Endothelial cell of umbilical vein (primary cell): ENCODE data around the gene ADRA2C. TPM values are rescaled to one million over a fixed set of nuclear protein-coding genes. Genes with fewer than 3 reads are reported as not detected.

Experiments
- BruUV-seq: library from RNA; stranded (reverse); fragments of 400-500 nt; replicated peaks from 2 replicates; lab custom pipeline; 2021; lab: Mats Ljungman, UMichigan
- CTCF ChIA-PET: fragments of 300-600, 350-600 bp; sonication (Branson Sonifier 250); formaldehyde crosslinking; loops from one replicate; lab custom pipeline; 2021; ENCODE audit warnings: antibody characterized with exemption, inconsistent platforms; lab: Charles Lee
- POLR2A ChIA-PET: fragments of 300-600, 350-600 bp; sonication (Branson Sonifier 250); formaldehyde crosslinking; loops from one replicate; lab custom pipeline; 2021; ENCODE audit warnings: antibody characterized with exemption, inconsistent platforms; lab: Charles Lee
- DNase-seq: peaks from one replicate; pipeline ENCODE4 v3.0.0-alpha.2; 2011; ENCODE audit warnings: low read depth, low spot score
- FAIRE-seq: peaks from 2 replicates; lab custom pipeline; 2011; peaks lifted over from hg19 to GRCh38; lab: Jason Lieb, UNC
- H2AFZ ChIP-seq: 2 replicates; pipeline ENCODE4 v1.6.0; 2012; ENCODE audit warnings: low read depth, low read length, control low read depth, inconsistent platforms
- H3K27ac ChIP-seq: 2 replicates; pipeline ENCODE4 v1.5.1; 2011; ENCODE audit warnings: low read depth, mild to moderate bottlenecking, control low read depth, low read length, moderate library complexity; ENCODE audit not compliant: insufficient read depth
- H3K27me3 ChIP-seq, 2 experiments: 2 replicates each; pipeline versions ENCODE4 v1.6.0 to v1.6.1; 2011; ENCODE audit warnings: low read length in 2 of 2, mixed read lengths in 1 of 2; ENCODE audit not compliant: control insufficient read depth in 2 of 2, insufficient read depth in 2 of 2
- H3K36me3 ChIP-seq, 2 experiments: 2 replicates in 1 of 2; 3 replicates in 1 of 2; pipeline ENCODE4 v1.5.1; 2011; ENCODE audit warnings: low read length in 2 of 2, mild to moderate bottlenecking in 1 of 2, moderate library complexity in 1 of 2; ENCODE audit not compliant: control insufficient read depth in 2 of 2, insufficient read depth in 2 of 2; ENCODE audit errors: extremely low read depth in 1 of 2
- H3K4me1 ChIP-seq: 3 replicates; pipeline ENCODE4 v1.5.1; 2011; ENCODE audit warnings: mild to moderate bottlenecking, low read length; ENCODE audit not compliant: control insufficient read depth, insufficient read depth; ENCODE audit errors: extremely low read depth
- H3K4me2 ChIP-seq: 2 replicates; pipeline ENCODE4 v1.6.1; 2011; ENCODE audit warnings: low read length, control low read depth, mixed read lengths; ENCODE audit not compliant: insufficient read depth
- H3K4me3 ChIP-seq, 3 experiments: fragments of 200-600 bp in 1 of 3; sonication (generic), shearing (Covaris generic) in 1 of 3; replicated peaks in 1 of 3; 2 replicates each; pipeline ENCODE4 v1.5.1; 2011 to 2016; ENCODE audit warnings: control low read depth in 3 of 3, low read length in 3 of 3, mild to moderate bottlenecking in 2 of 3, inconsistent platforms in 1 of 3, low read depth in 1 of 3, moderate library complexity in 1 of 3; ENCODE audit not compliant: insufficient read depth in 1 of 3
- H3K79me2 ChIP-seq: 2 replicates; pipeline ENCODE4 v1.6.0; 2012; ENCODE audit warnings: low read length, inconsistent platforms; ENCODE audit not compliant: control insufficient read depth, insufficient read depth
- H3K9ac ChIP-seq: replicated peaks from 2 replicates; pipeline ENCODE3; 2011; ENCODE audit warnings: low read length, control low read depth; ENCODE audit not compliant: insufficient read depth; ENCODE audit errors: extremely low read depth
- H3K9me1 ChIP-seq: replicated peaks from 3 replicates; pipeline ENCODE4 v1.6.0; 2011; ENCODE audit warnings: mild to moderate bottlenecking, low read length; ENCODE audit not compliant: control insufficient read depth, insufficient read depth; ENCODE audit errors: extremely low read depth
- H3K9me3 ChIP-seq: replicated peaks from 2 replicates; pipeline ENCODE4 v1.5.1; 2012; ENCODE audit warnings: low read length, inconsistent platforms; ENCODE audit not compliant: control insufficient read depth, insufficient read depth
- H4K20me1 ChIP-seq: replicated peaks from 2 replicates; pipeline ENCODE3; 2011; ENCODE audit warnings: mild to moderate bottlenecking, low read length; ENCODE audit not compliant: control insufficient read depth, insufficient read depth; ENCODE audit errors: extremely low read depth
- EZH2 ChIP-seq: IDR thresholded peaks from 2 replicates; pipeline ENCODE4 v1.6.1; 2012; ENCODE audit warnings: borderline replicate concordance, low read depth, mild to moderate bottlenecking, moderate library complexity, low read length, inconsistent platforms; ENCODE audit not compliant: severe bottlenecking
- FOS ChIP-seq: IDR thresholded peaks from 2 replicates; pipeline ENCODE4 v1.6.1; 2011; ENCODE audit warnings: mild to moderate bottlenecking, low read length, moderate library complexity, borderline replicate concordance; ENCODE audit not compliant: insufficient read depth
- GATA2 ChIP-seq: IDR thresholded peaks from 2 replicates; pipeline ENCODE4 v1.7.0; 2011; ENCODE audit warnings: low read depth, mild to moderate bottlenecking, moderate library complexity, mixed read lengths, low read length; ENCODE audit not compliant: insufficient read length, insufficient read depth
- JUN ChIP-seq: IDR thresholded peaks from 2 replicates; pipeline ENCODE4 v1.6.1; 2011; ENCODE audit warnings: borderline replicate concordance, low read depth; ENCODE audit not compliant: insufficient read length, insufficient read depth
- MYC ChIP-seq: IDR thresholded peaks from one replicate; pipeline ENCODE4 v1.6.1; 2011; ENCODE audit warnings: mild to moderate bottlenecking, low read depth, low read length
- POLR2A ChIP-seq: IDR thresholded peaks from 2 replicates; pipeline ENCODE4 v1.6.1; 2012; ENCODE audit warnings: low read depth, mild to moderate bottlenecking, control low read depth, low read length
- dilution Hi-C: fragments of 300-500 bp; cut with MboI; formaldehyde crosslinking; loops from one replicate; pipeline ENCODE4 v1.15.0; 2019; ENCODE audit warnings: low sequenced_read_pairs; ENCODE audit not compliant: extremely low pct_ligation_motif_present
- intact Hi-C: fragments of 100-400 bp; cut with micrococcal nuclease; formaldehyde crosslinking; loops from one replicate; pipeline ENCODE4 v1.10.0; 2022
- polyA plus RNA-seq, 4 experiments: library from polyadenylated mRNA; depleted of rRNA in 3 of 4; stranded (reverse) in 3 of 4; unstranded in 1 of 4; fragments of >200 nt; gene quantifications; 2 replicates each; pipeline versions ENCODE4 v1.2.1 to v1.2.3, GENCODE V29; 2011 to 2012; ENCODE audit warnings: missing spikeins in 1 of 4
- total RNA-seq: library from RNA; stranded (reverse); gene quantifications from 2 replicates; pipeline ENCODE4 v1.2.3, GENCODE V29; 2021
- TF ChIP-seq, protein P1 (sequence below): IDR thresholded peaks from 2 replicates; pipeline ENCODE4 v1.6.1; 2011; ENCODE audit not compliant: insufficient read depth, insufficient read length

Gene ADRA2C
- total and polyA plus RNA-seq, 2 donors (not counting 3 experiments of a cell fraction or from before 2014, with no cell fraction given): 0.03 to 0.40 TPM

DNA sequence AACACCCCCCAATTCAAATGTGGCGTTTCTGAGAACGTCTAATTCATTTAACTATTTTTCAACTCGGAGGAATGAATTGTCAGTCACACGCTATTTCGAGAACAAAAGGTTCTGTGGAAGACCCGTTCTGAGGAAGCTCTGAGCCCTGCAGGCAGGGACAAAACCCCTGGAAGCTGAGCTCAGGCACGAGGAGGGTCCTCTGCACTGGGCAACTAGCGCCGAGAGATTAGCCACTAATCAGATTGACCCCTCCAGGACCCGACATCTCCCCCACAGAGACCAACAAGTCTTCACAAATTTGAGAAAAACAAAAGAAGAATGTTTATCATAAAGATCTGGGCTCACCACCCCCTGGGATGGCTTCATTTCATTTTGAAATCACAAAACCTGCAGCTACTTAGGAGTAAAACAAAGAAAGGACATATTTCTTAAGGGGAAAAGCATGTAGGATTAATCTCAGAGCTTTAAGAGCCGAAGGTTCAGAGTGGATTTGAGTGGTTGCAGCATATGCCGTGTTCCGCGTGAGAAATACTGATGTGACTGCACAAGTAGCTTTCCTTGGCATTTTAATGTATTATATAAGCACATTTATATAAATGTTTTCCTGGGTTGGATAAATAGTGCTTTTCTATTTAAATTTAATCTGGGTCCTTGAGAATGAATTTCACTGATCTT, 41.8 kb downstream of the ADRA2C start:
- no peaks in the 10 kb centered on the region for H3K27me3 ChIP-seq
- no peak overlapping the region for H2AFZ ChIP-seq
- no peaks in the 10 kb centered on the region for H4K20me1 ChIP-seq
- intact Hi-C loops (no loop called here), dilution Hi-C loops (no loop called here)
- FAIRE-seq (no peak), DNase-seq (no peak)
- H3K36me3 ChIP-seq: no peaks in the 10 kb centered on the region
- no TSS peak for BruUV-seq
- H3K4me1 ChIP-seq: no peaks in the 10 kb centered on the region
- H3K9me1 ChIP-seq: no peaks in the 10 kb centered on the region
- TF ChIP-seq, protein P1, sequence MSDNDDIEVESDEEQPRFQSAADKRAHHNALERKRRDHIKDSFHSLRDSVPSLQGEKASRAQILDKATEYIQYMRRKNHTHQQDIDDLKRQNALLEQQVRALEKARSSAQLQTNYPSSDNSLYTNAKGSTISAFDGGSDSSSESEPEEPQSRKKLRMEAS: no peak
- TF ChIP-seq FOS (no peak), MYC (no peak), JUN (no peak)
- no peaks in the 10 kb centered on the region for H3K79me2 ChIP-seq
- POLR2A ChIA-PET: no interaction called here
- CTCF ChIA-PET: no interaction called here
- H3K4me2 ChIP-seq: no peak overlapping the region
- no peak overlapping the region for H3K27ac ChIP-seq
- no peak overlapping the region for H3K9ac ChIP-seq
- no peaks in the 10 kb centered on the region for H3K9me3 ChIP-seq
- H3K4me3 ChIP-seq: no peak overlapping the region

- Histone ChIP-seq H3K27me3 (no peaks in the 10 kb centered on the region), H3K9me1 (no peaks in the 10 kb centered on the region), H3K9me3 (no peaks in the 10 kb centered on the region), H2AFZ (no peak overlapping the region), H4K20me1 (no peaks in the 10 kb centered on the region), H3K36me3 (no peaks in the 10 kb centered on the region), H3K4me3 (no peak overlapping the region), H3K27ac (no peak overlapping the region), H3K4me1 (no peaks in the 10 kb centered on the region), H3K79me2 (no peaks in the 10 kb centered on the region), H3K4me2 (no peak overlapping the region), H3K9ac (no peak overlapping the region)
- no peak for DNase-seq
- no peak for TF ChIP-seq POLR2A
- no peak for TF ChIP-seq GATA2
- TF ChIP-seq, protein P1: no peak
- no peak for TF ChIP-seq FOS
- no peak for TF ChIP-seq JUN
- no peak for TF ChIP-seq EZH2
- dilution Hi-C loops (no loop called here), intact Hi-C loops (no loop called here)
- BruUV-seq: no TSS peak
- FAIRE-seq: no peak
- POLR2A ChIA-PET: no interaction called here
- CTCF ChIA-PET: no interaction called here
Measured at GRCh38 chr4:3808597-3808996, 42.4 kb downstream of the ADRA2C start.
